ENCODE results near the gene KRTAP5-8. TPM values are rescaled to one million over a fixed set of nuclear protein-coding genes. Genes with fewer than 3 reads are reported as not detected.
"Not testable (repeated sequence)": the region's sequence is repeated elsewhere in the genome, so short reads cannot be mapped to it uniquely, and the experiment has no call there.

Gene KRTAP5-8
- total RNA-seq, 3 donors from 2014 or later, result 0.32 TPM; not detected in 2

DNA sequence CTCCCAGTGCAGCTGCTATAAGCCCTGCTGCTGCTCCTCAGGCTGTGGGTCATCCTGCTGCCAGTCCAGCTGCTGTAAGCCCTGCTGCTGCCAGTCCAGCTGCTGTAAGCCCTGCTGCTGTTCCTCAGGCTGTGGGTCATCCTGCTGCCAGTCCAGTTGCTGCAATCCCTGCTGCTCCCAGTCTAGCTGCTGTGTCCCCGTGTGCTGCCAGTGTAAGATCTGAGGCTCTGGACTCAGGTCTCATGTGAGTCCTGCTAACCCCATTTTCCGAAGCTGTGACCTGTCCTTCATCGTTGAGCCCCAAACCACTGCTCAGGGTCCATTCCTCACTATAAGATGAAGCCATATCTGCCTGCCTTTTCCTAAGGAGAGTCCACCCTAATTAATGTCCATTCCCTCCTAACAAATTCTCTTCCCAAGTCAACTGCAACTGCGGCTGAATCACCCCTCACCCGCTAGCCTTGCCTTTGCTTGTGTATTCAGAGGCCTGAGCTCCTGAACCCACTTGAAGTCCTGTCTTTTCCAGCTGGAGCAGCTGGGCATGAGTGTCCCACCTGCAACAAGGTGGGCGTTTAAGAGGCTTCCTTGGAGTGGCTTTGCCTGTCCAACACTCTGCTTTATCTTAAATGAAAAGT is 10.1 kb upstream of the KRTAP5-8 start:
- intact Hi-C loops (cut with DNase I; ENCODE audit: low total_unique reads), result no loop called here
- H3K9me3 ChIP-seq, result peaks cover 7 to 13% of the 10 kb centered on the region in 2 donors
- H3K4me1 ChIP-seq, result no peaks in the 10 kb centered on the region
- TF ChIP-seq POLR2AphosphoS5 (IDR thresholded peaks at IDR 0.05) (no peak), POLR2A (IDR thresholded peaks at IDR 0.05) (no peak)
- TF ChIP-seq, protein P1, sequence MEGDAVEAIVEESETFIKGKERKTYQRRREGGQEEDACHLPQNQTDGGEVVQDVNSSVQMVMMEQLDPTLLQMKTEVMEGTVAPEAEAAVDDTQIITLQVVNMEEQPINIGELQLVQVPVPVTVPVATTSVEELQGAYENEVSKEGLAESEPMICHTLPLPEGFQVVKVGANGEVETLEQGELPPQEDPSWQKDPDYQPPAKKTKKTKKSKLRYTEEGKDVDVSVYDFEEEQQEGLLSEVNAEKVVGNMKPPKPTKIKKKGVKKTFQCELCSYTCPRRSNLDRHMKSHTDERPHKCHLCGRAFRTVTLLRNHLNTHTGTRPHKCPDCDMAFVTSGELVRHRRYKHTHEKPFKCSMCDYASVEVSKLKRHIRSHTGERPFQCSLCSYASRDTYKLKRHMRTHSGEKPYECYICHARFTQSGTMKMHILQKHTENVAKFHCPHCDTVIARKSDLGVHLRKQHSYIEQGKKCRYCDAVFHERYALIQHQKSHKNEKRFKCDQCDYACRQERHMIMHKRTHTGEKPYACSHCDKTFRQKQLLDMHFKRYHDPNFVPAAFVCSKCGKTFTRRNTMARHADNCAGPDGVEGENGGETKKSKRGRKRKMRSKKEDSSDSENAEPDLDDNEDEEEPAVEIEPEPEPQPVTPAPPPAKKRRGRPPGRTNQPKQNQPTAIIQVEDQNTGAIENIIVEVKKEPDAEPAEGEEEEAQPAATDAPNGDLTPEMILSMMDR (IDR thresholded peaks at IDR 0.05), result no peak
- H3K36me3 ChIP-seq, result no peaks in the 10 kb centered on the region
- no peak overlapping the region for H3K27ac ChIP-seq
- no peaks in the 10 kb centered on the region for H3K27me3 ChIP-seq
- H3K4me3 ChIP-seq, result no peak overlapping the region
- no peak for DNase-seq (ENCODE audit: low spot score in 2 of 2)

DNA sequence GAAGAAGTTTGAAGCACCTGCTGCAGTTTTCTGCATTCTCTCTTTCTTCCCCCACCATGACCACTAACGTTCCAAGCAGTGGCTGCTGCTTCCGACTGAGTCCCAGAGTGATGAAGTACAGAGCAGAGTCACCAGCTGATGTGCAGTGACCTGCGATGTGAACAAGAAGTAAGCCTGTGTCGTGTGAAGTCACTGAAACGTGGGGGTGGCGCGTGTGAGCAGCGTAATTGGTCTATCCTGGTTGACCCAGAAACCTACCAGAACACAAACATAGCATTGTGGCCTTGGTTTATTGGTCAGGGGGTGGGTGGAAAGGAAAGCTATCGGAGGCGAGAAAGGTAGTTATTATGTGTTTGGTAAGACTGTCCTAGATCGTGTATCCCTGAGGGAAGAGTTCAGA is 7.2 kb upstream of the KRTAP5-8 start:
- Histone ChIP-seq H3K9me3 (peaks cover 3% of the 10 kb centered on the region in 2 donors), H3K27ac (no peak overlapping the region), H3K4me3 (no peak overlapping the region), H3K36me3 (no peaks in the 10 kb centered on the region), H3K27me3 (no peaks in the 10 kb centered on the region), H3K4me1 (no peaks in the 10 kb centered on the region)
- TF ChIP-seq, protein P1 (IDR thresholded peaks at IDR 0.05), result no peak
- intact Hi-C loops (cut with DNase I; ENCODE audit: low total_unique reads), result no loop called here
- DNase-seq (ENCODE audit: low spot score in 2 of 2), result no peak

DNA sequence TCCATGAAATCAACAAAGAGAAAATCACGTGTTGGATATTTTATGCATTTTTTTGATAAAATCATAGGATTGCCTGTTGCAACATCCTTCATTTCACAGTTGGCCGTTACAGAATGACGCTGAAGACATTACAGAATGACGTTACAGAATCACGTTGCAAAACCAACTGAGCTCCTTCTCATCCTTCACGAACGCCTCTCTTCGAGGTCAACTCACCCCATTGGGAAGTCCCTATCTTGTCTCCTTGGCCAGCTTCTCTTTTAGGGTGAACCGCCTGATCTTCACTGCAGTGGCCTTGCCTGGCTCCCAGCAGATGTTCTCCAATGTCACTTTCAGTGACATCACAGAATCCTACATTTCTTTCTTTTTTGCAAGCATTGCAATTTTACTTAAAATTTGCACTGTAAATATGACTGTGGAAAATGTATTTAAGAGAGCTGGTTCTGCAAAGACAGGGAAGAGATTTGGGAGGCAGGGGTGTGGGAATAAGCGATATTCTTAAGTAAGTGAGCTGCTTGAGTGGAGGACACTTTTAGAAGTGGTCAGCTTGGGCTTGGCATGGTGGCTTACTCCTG is 5.7 kb upstream of the KRTAP5-8 start:
- H3K27me3 ChIP-seq, result no peaks in the 10 kb centered on the region
- no peaks in the 10 kb centered on the region for H3K36me3 ChIP-seq
- no peak for DNase-seq (ENCODE audit: low spot score in 2 of 2)
- H3K4me1 ChIP-seq, result no peaks in the 10 kb centered on the region
- H3K4me3 ChIP-seq, result no peak overlapping the region
- no peak overlapping the region for H3K27ac ChIP-seq
- intact Hi-C loops (cut with DNase I; ENCODE audit: low total_unique reads), result no loop called here
- TF ChIP-seq POLR2A (IDR thresholded peaks at IDR 0.05), result no peak
- TF ChIP-seq, protein P1 (IDR thresholded peaks at IDR 0.05), result no peak
- H3K9me3 ChIP-seq, result no peaks in the 10 kb centered on the region

DNA sequence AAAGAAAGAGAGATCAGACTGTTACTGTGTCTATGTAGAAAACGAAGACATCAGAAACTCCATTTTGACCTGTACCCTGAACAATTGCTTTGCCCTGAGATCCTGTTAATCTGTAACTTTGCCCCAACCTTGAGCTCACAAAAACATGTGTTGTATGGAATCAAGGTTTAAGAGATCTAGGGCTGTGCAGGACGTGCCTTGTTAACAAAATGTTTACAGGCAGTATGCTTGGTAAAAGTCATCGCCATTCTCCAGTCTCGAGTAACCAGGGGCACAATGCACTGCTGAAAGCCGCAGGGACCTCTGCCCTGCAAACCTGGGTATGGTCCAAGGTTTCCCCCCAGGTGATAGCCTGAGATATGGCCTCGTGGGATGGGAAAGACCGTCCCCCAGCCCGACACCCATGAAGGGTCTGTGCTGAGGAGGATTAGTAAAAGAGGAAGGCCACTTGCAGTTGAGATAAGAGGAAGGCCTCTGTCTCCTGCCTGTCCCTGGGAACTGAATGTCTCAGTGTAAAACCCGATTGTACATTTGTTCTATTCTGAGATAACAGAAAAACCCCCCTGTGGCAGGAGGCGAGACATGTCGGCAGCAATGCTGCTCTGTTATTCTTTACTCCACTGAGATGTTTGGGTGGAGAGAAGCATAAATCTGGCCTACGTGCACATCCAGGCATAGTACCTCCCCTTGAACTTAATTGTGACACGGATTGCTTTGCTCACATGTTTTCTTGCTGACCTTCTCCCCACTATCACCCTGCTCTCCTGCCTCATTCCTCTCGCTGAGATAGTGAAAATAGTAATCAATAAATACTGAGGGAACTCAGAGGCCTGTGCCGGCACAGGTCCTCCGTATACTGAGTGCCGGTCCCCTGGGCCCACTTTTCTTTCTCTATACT is 2.9 kb upstream of the KRTAP5-8 start:
- H3K9me3 ChIP-seq; H3K27ac ChIP-seq; DNase-seq (ENCODE audit: low spot score in 2 of 2); H3K4me3 ChIP-seq; H3K4me1 ChIP-seq; H3K36me3 ChIP-seq; H3K27me3 ChIP-seq; intact Hi-C loops (cut with DNase I; ENCODE audit: low total_unique reads): not testable (repeated sequence)

DNA sequence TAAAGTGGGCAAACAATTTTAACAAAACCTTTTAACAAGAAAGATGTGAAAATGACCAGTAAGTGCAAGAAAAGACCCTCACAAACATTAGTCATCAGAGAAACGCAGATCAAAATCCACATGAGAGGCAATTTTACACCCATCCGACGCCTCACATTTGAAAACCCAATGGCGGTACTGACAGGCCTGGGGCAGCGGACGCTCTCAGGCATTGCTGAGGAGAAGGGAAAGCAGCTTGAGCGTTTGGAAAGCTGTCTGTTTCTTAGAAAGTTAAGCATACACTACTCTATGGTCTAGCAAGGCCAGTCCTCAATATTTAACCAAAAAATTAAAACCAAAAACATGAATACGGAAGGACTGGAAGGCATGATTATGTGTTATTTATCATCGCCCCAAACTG is 2.0 kb upstream of the KRTAP5-8 start:
- DNase-seq (ENCODE audit: low spot score in 2 of 2), result no peak
- intact Hi-C loops (cut with DNase I; ENCODE audit: low total_unique reads), result no loop called here
- H3K4me3 ChIP-seq, result no peak overlapping the region
- H3K4me1 ChIP-seq, result no peaks in the 10 kb centered on the region
- no peaks in the 10 kb centered on the region for H3K36me3 ChIP-seq
- H3K9me3 ChIP-seq, result no peaks in the 10 kb centered on the region
- TF ChIP-seq POLR2AphosphoS5 (IDR thresholded peaks at IDR 0.05) (no peak), POLR2A (IDR thresholded peaks at IDR 0.05) (no peak)
- TF ChIP-seq, protein P1 (IDR thresholded peaks at IDR 0.05), result no peak
- H3K27me3 ChIP-seq, result no peaks in the 10 kb centered on the region
- H3K27ac ChIP-seq, result no peak overlapping the region
